HepG2 (cell line): ENCODE measurements around the gene ACTN1. TPM values are rescaled to one million over a fixed set of nuclear protein-coding genes. Genes with fewer than 3 reads are reported as not detected.

Experiments used
- AFF4 ChIP-seq: sonication (generic); formaldehyde crosslinking; IDR thresholded peaks from 2 replicates; pipeline ENCODE4 v1.4.0; 2020; ENCODE audit warnings: missing genetic modification reagents
- DBP ChIP-seq: sonication (generic); formaldehyde crosslinking; IDR thresholded peaks from 2 replicates; pipeline ENCODE4 v1.4.0; 2020; ENCODE audit warnings: missing genetic modification reagents; ENCODE audit errors: not compliant biosample characterization
- GPBP1L1 ChIP-seq: sonication (generic); formaldehyde crosslinking; IDR thresholded peaks from 2 replicates; pipeline ENCODE4 v1.5.0; 2020; ENCODE audit warnings: mild to moderate bottlenecking, missing genetic modification reagents
- HBP1 ChIP-seq: IDR thresholded peaks from 2 replicates; pipeline ENCODE4 v1.6.1; 2016; ENCODE audit warnings: low read depth, control low read depth
- IKZF5 ChIP-seq: IDR thresholded peaks from 2 replicates; pipeline ENCODE4 v1.6.1; 2018; ENCODE audit warnings: missing genetic modification reagents, mild to moderate bottlenecking, missing compliant biosample characterization
- IRF2 ChIP-seq: IDR thresholded peaks from 2 replicates; pipeline ENCODE4 v1.6.1; 2018; ENCODE audit warnings: missing genetic modification reagents, missing compliant biosample characterization
- NCOA5 ChIP-seq: sonication (generic); formaldehyde crosslinking; IDR thresholded peaks from 2 replicates; pipeline ENCODE4 v1.4.0; 2020; ENCODE audit warnings: missing genetic modification reagents
- NRL ChIP-seq: sonication (generic); formaldehyde crosslinking; IDR thresholded peaks from 2 replicates; pipeline ENCODE4 v1.5.0; 2020; ENCODE audit warnings: missing genetic modification reagents, mild to moderate bottlenecking, moderate library complexity, borderline replicate concordance
- PAWR ChIP-seq: sonication (generic); formaldehyde crosslinking; IDR thresholded peaks from 2 replicates; pipeline ENCODE4 v1.4.0; 2020; ENCODE audit warnings: missing genetic modification reagents, mild to moderate bottlenecking, borderline replicate concordance
- PAX8 ChIP-seq: sonication (generic); formaldehyde crosslinking; IDR thresholded peaks from 2 replicates; pipeline ENCODE4 v1.8.0; 2022; ENCODE audit warnings: mild to moderate bottlenecking, missing genetic modification reagents, borderline replicate concordance
- ZBTB21 ChIP-seq: sonication (generic); formaldehyde crosslinking; IDR thresholded peaks from 2 replicates; pipeline ENCODE4 v1.4.0; 2020; ENCODE audit warnings: missing genetic modification reagents
- ZBTB43 ChIP-seq: sonication (generic); formaldehyde crosslinking; conservative IDR thresholded peaks from 2 replicates; pipeline ENCODE4 v1.4.0; 2020; ENCODE audit warnings: missing genetic modification reagents
- ZKSCAN1 ChIP-seq: fragments of 150-350 bp; IDR thresholded peaks from 2 replicates; pipeline ENCODE4 v1.6.1; 2014; ENCODE audit warnings: low read length
- ZNF451 ChIP-seq: sonication (generic); formaldehyde crosslinking; IDR thresholded peaks from 2 replicates; pipeline ENCODE4 v1.5.0; 2020; ENCODE audit warnings: mild to moderate bottlenecking, missing genetic modification reagents
- polyA plus RNA-seq, 8 experiments: library from polyadenylated mRNA; depleted of rRNA in 3 of 8; stranded (reverse) in 7 of 8; unstranded in 1 of 8; fragments of >200 nt; fragmentation: Illumina TruSeq in 4 of 8; extraction: Trizol in 4 of 8; gene quantifications; 2 replicates each; pipeline versions ENCODE4 v1.2.1 to v1.2.3, GENCODE V29; 2011 to 2016; ENCODE audit warnings: low read depth in 4 of 8, missing spikeins in 1 of 8, mixed read lengths in 1 of 8; ENCODE audit not compliant: insufficient read depth in 1 of 8
- total RNA-seq, 5 experiments: library from RNA; depleted of rRNA; stranded (reverse); fragments of >200 nt; fragmentation: Illumina TruSeq; extraction: Trizol; gene quantifications; 2 replicates each; pipeline ENCODE4 v1.2.3, GENCODE V29; 2016; ENCODE audit warnings: low read depth in 1 of 5

The ACTN1 gene
- total and polyA plus RNA-seq, 2 of the 13 experiments (the other 11 are each of a cell fraction or from before 2014, with no cell fraction given) = 58.6 to 162 TPM

GRCh38 chr14:68939893-68940613, 39.0 kb downstream of the ACTN1 start (continued):
- no peak for TF ChIP-seq HBP1 (CRISPR knock-in tag)
- no peak for TF ChIP-seq GPBP1L1 (CRISPR knock-in tag)
- no peak for TF ChIP-seq DBP (CRISPR knock-in tag)
- TF ChIP-seq ZBTB21 (CRISPR knock-in tag) = no peak
- peak; percentile 73 for TF ChIP-seq IKZF5
- no peak for TF ChIP-seq PAX8 (CRISPR knock-in tag)
- no peak for TF ChIP-seq NRL (CRISPR knock-in tag)
- TF ChIP-seq ZBTB43 = 0 out of 2 replicates have a peak, but pooled peaks have one; percentile 32
- TF ChIP-seq ZKSCAN1 = no peak
- TF ChIP-seq AFF4 (CRISPR knock-in tag) = no peak
- no peak for TF ChIP-seq PAWR (CRISPR knock-in tag)
- 0 out of 2 replicates have a peak, but pooled peaks have one; percentile 18 for TF ChIP-seq ZNF451 (CRISPR knock-in tag)
- TF ChIP-seq NCOA5 (CRISPR knock-in tag) = no peak
- no peak for TF ChIP-seq IRF2
